ENCODE data around the gene NXPH3.

Gene NXPH3

GRCh38 chr17:49557312-49558024 is 18.2 kb upstream of the NXPH3 start:
- Histone ChIP-seq H2BK5ac (ENCODE audit: low read length) (no peak overlapping the region), H3K18ac (ENCODE audit: low read length) (no peak overlapping the region), H4K5ac (ENCODE audit: low read length) (no peak overlapping the region), H3K4ac (ENCODE audit: low read depth, low read length) (no peak overlapping the region), H2AK5ac (ENCODE audit: low read length) (no peak overlapping the region), H3K23ac (ENCODE audit: low read length) (no peak overlapping the region), H2BK15ac (replicated peaks; ENCODE audit: low read depth) (no peak overlapping the region), H4K8ac (ENCODE audit: low read depth, low read length) (no peak overlapping the region), H3K4me2 (ENCODE audit: low read length) (no peak overlapping the region), H3K79me1 (ENCODE audit: low read length) (no peaks in the 10 kb centered on the region), H2BK120ac (ENCODE audit: low read depth, low read length) (no peak overlapping the region), H3K79me2 (ENCODE audit: control insufficient read depth, insufficient read depth, low read length) (no peaks in the 10 kb centered on the region), H3K9ac (ENCODE audit: low read length) (no peak overlapping the region), H3K36me3 (ENCODE audit: control insufficient read depth, insufficient read depth, low read length) (no peaks in the 10 kb centered on the region), H3K56ac (ENCODE audit: low read length) (no peak overlapping the region), H3K4me3 (ENCODE audit: low read length) (no peak overlapping the region), H3K4me1 (ENCODE audit: control insufficient read depth, low read depth, low read length) (no peaks in the 10 kb centered on the region), H3K27ac (ENCODE audit: low read depth, low read length) (no peak overlapping the region), H3K27me3 (ENCODE audit: insufficient read depth, low read length, poor library complexity) (no peaks in the 10 kb centered on the region)
- WGBS (ENCODE audit: extremely low coverage, insufficient coverage, low lambda C conversion rate): 100% methylated on average over 1 of the region's 9 CpGs
- peak; percentile 79 for DNase-seq

- Histone ChIP-seq H3K18ac (ENCODE audit: low read length) (no peak overlapping the region), H4K8ac (ENCODE audit: low read depth, low read length) (no peak overlapping the region), H3K36me3 (ENCODE audit: control insufficient read depth, insufficient read depth, low read length) (no peaks in the 10 kb centered on the region), H3K4me2 (ENCODE audit: low read length) (no peak overlapping the region), H2BK15ac (replicated peaks; ENCODE audit: low read depth) (no peak overlapping the region), H3K79me2 (ENCODE audit: control insufficient read depth, insufficient read depth, low read length) (no peaks in the 10 kb centered on the region), H3K56ac (ENCODE audit: low read length) (no peak overlapping the region), H3K4ac (ENCODE audit: low read depth, low read length) (no peak overlapping the region), H3K23ac (ENCODE audit: low read length) (no peak overlapping the region), H3K27ac (ENCODE audit: low read depth, low read length) (no peak overlapping the region), H2BK5ac (ENCODE audit: low read length) (no peak overlapping the region), H3K4me3 (ENCODE audit: low read length) (no peak overlapping the region), H4K5ac (ENCODE audit: low read length) (no peak overlapping the region), H3K9ac (ENCODE audit: low read length) (no peak overlapping the region), H3K79me1 (ENCODE audit: low read length) (no peaks in the 10 kb centered on the region), H3K4me1 (ENCODE audit: control insufficient read depth, low read depth, low read length) (no peaks in the 10 kb centered on the region), H3K27me3 (ENCODE audit: insufficient read depth, low read length, poor library complexity) (no peaks in the 10 kb centered on the region), H2AK5ac (ENCODE audit: low read length) (no peak overlapping the region), H2BK120ac (ENCODE audit: low read depth, low read length) (no peak overlapping the region)
- no peak for DNase-seq
- no CpG with 5 or more reads among the region's 4 CpGs for WGBS (ENCODE audit: extremely low coverage, insufficient coverage, low lambda C conversion rate)
These were observed 11.0 kb upstream of the NXPH3 start for GRCh38 chr17:49564638-49565037.

DNA sequence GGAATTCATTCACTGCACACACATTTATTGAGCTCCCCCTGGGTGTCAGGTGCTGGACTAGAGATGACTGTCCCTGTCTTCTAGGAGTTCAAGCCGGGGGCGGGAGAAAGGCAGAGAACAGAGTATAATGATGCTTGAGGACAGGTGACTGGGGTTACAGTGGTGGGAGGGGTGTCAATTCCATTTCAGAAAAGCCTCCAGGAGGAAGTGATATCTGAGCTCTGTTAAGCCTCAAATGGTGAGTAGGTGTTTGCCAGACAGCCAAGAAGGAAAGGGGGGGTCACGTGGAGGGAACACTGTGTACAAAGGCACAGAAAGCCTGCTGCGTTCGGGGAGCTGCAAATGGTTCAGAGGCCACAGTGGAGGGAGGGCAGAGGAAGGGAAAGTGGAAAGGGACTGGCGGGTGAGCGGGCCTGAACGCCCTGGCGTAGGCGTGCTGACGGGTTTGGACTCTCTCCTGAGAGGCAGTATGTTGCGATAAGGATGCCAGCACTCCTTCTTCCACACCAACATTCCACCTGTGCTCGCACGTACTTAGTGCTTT is 9.7 kb upstream of the NXPH3 start:
- Histone ChIP-seq H2BK5ac (ENCODE audit: low read length) (no peak overlapping the region), H3K79me1 (ENCODE audit: low read length) (no peaks in the 10 kb centered on the region), H4K5ac (ENCODE audit: low read length) (no peak overlapping the region), H3K4me3 (ENCODE audit: low read length) (no peak overlapping the region), H3K27ac (ENCODE audit: low read depth, low read length) (no peak overlapping the region), H3K79me2 (ENCODE audit: control insufficient read depth, insufficient read depth, low read length) (no peaks in the 10 kb centered on the region), H2BK15ac (replicated peaks; ENCODE audit: low read depth) (no peak overlapping the region), H3K36me3 (ENCODE audit: control insufficient read depth, insufficient read depth, low read length) (no peaks in the 10 kb centered on the region), H3K4ac (ENCODE audit: low read depth, low read length) (no peak overlapping the region), H3K9ac (ENCODE audit: low read length) (no peak overlapping the region), H3K23ac (ENCODE audit: low read length) (no peak overlapping the region), H3K27me3 (ENCODE audit: insufficient read depth, low read length, poor library complexity) (no peaks in the 10 kb centered on the region), H2BK120ac (ENCODE audit: low read depth, low read length) (no peak overlapping the region), H4K8ac (ENCODE audit: low read depth, low read length) (no peak overlapping the region), H3K4me1 (ENCODE audit: control insufficient read depth, low read depth, low read length) (no peaks in the 10 kb centered on the region), H3K56ac (ENCODE audit: low read length) (no peak overlapping the region), H3K18ac (ENCODE audit: low read length) (no peak overlapping the region), H2AK5ac (ENCODE audit: low read length) (no peak overlapping the region), H3K4me2 (ENCODE audit: low read length) (no peak overlapping the region)
- DNase-seq: no peak
- WGBS (ENCODE audit: extremely low coverage, insufficient coverage, low lambda C conversion rate): no CpG with 5 or more reads among the region's 14 CpGs

GRCh38 chr17:49566668-49567071 is 9.0 kb upstream of the NXPH3 start:
- no peak overlapping the region for H2BK5ac ChIP-seq (ENCODE audit: low read length)
- DNase-seq: no peak
- no peak overlapping the region for H3K4me2 ChIP-seq (ENCODE audit: low read length)
- H3K27ac ChIP-seq (ENCODE audit: low read depth, low read length): no peak overlapping the region
- no peaks in the 10 kb centered on the region for H3K36me3 ChIP-seq (ENCODE audit: control insufficient read depth, insufficient read depth, low read length)
- H2BK120ac ChIP-seq (ENCODE audit: low read depth, low read length): no peak overlapping the region
- no peak overlapping the region for H3K4ac ChIP-seq (ENCODE audit: low read depth, low read length)
- H3K79me1 ChIP-seq (ENCODE audit: low read length): no peaks in the 10 kb centered on the region
- H3K4me3 ChIP-seq (ENCODE audit: low read length): no peak overlapping the region
- H2BK15ac ChIP-seq (replicated peaks; ENCODE audit: low read depth): no peak overlapping the region
- H2AK5ac ChIP-seq (ENCODE audit: low read length): no peak overlapping the region
- H3K79me2 ChIP-seq (ENCODE audit: control insufficient read depth, insufficient read depth, low read length): no peaks in the 10 kb centered on the region
- H3K27me3 ChIP-seq (ENCODE audit: insufficient read depth, low read length, poor library complexity): no peaks in the 10 kb centered on the region
- H4K5ac ChIP-seq (ENCODE audit: low read length): no peak overlapping the region
- H3K9ac ChIP-seq (ENCODE audit: low read length): no peak overlapping the region
- H3K56ac ChIP-seq (ENCODE audit: low read length): no peak overlapping the region
- H3K18ac ChIP-seq (ENCODE audit: low read length): no peak overlapping the region
- no peak overlapping the region for H3K23ac ChIP-seq (ENCODE audit: low read length)
- H4K8ac ChIP-seq (ENCODE audit: low read depth, low read length): no peak overlapping the region
- H3K4me1 ChIP-seq (ENCODE audit: control insufficient read depth, low read depth, low read length): no peaks in the 10 kb centered on the region
- no CpG with 5 or more reads among the region's 5 CpGs for WGBS (ENCODE audit: extremely low coverage, insufficient coverage, low lambda C conversion rate)

DNA sequence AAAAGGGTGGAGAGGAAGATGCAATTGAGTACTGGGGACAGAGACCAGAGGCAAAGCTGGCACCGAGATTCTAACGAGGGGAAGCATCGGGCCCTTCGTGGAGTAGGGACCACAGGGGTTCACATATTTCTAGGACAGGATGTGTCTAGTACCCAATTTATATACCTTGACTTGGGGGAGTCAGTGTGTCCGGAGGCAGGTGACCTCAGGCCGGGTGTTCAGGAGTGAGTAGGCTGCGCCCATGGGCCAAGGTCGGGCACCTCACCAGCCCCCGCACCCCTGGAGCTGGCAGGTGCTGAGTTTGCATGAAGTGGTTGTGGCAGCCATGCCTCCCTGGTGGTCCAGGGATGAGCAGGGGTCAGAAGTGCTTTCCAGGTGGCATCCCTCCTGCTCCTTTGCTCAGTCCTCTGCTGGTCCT is 8.6 kb upstream of the NXPH3 start:
- H3K4ac ChIP-seq (ENCODE audit: low read depth, low read length): no peak overlapping the region
- no peaks in the 10 kb centered on the region for H3K4me1 ChIP-seq (ENCODE audit: control insufficient read depth, low read depth, low read length)
- no CpG with 5 or more reads among the region's 9 CpGs for WGBS (ENCODE audit: extremely low coverage, insufficient coverage, low lambda C conversion rate)
- H3K4me3 ChIP-seq (ENCODE audit: low read length): no peak overlapping the region
- H3K79me2 ChIP-seq (ENCODE audit: control insufficient read depth, insufficient read depth, low read length): no peaks in the 10 kb centered on the region
- no peak for DNase-seq
- no peak overlapping the region for H3K4me2 ChIP-seq (ENCODE audit: low read length)
- H4K8ac ChIP-seq (ENCODE audit: low read depth, low read length): no peak overlapping the region
- H4K5ac ChIP-seq (ENCODE audit: low read length): no peak overlapping the region
- no peaks in the 10 kb centered on the region for H3K36me3 ChIP-seq (ENCODE audit: control insufficient read depth, insufficient read depth, low read length)
- H3K27ac ChIP-seq (ENCODE audit: low read depth, low read length): no peak overlapping the region
- H3K9ac ChIP-seq (ENCODE audit: low read length): no peak overlapping the region
- no peak overlapping the region for H3K23ac ChIP-seq (ENCODE audit: low read length)
- H2BK15ac ChIP-seq (replicated peaks; ENCODE audit: low read depth): no peak overlapping the region
- H3K56ac ChIP-seq (ENCODE audit: low read length): no peak overlapping the region
- no peak overlapping the region for H2BK120ac ChIP-seq (ENCODE audit: low read depth, low read length)
- H3K18ac ChIP-seq (ENCODE audit: low read length): no peak overlapping the region
- H2AK5ac ChIP-seq (ENCODE audit: low read length): no peak overlapping the region
- no peaks in the 10 kb centered on the region for H3K79me1 ChIP-seq (ENCODE audit: low read length)
- no peaks in the 10 kb centered on the region for H3K27me3 ChIP-seq (ENCODE audit: insufficient read depth, low read length, poor library complexity)
- H2BK5ac ChIP-seq (ENCODE audit: low read length): no peak overlapping the region
